Activated T-cell treated with anti-CD3 and anti-CD28 coated beads, Interleukin-2, amount 50 U/mL, for 4 hours (primary cell): ENCODE data around the gene MINK1. TPM values are rescaled to one million over a fixed set of nuclear protein-coding genes. Genes with fewer than 3 reads are reported as not detected.
A peak's percentile ranks its signal among the peaks of the same experiment; 100 is the strongest.
"Not testable (repeated sequence)": the region's sequence is repeated elsewhere in the genome, so short reads cannot be mapped to it uniquely, and the experiment has no call there.

Experiments
- ATAC-seq, 2 donors: fragments of 200-7000 bp; cut with Tn5 transposase; one replicate each; pipeline ENCODE4 v1.10.0; 2021
- DNase-seq: peaks from one replicate; pipeline ENCODE4 v3.0.0-alpha.2; 2020
- H3K27me3 Mint-ChIP-seq: one replicate; pipeline ENCODE4 v1.8.0; 2021; ENCODE audit warnings: low read depth, mixed read lengths
- H3K36me3 Mint-ChIP-seq: one replicate; pipeline ENCODE4 v1.8.0; 2022; ENCODE audit warnings: mixed read lengths; ENCODE audit not compliant: insufficient read depth
- H3K4me1 Mint-ChIP-seq: one replicate; pipeline ENCODE4 v1.8.0; 2021; ENCODE audit warnings: low read depth, mixed read lengths
- H3K4me3 Mint-ChIP-seq: one replicate; pipeline ENCODE4 v1.8.0; 2021; ENCODE audit warnings: mild to moderate bottlenecking, moderate library complexity, mixed read lengths
- H3K9me3 Mint-ChIP-seq: one replicate; pipeline ENCODE4 v1.8.0; 2021; ENCODE audit warnings: mixed read lengths
- total RNA-seq, 3 donors: library from RNA; stranded (reverse); gene quantifications; one replicate each; pipeline ENCODE4 v1.2.1, GENCODE V29; 2021

Gene MINK1
- total RNA-seq, 3 donors from 2014 or later = 43.3 to 51.5 (median 45.1) TPM

DNA sequence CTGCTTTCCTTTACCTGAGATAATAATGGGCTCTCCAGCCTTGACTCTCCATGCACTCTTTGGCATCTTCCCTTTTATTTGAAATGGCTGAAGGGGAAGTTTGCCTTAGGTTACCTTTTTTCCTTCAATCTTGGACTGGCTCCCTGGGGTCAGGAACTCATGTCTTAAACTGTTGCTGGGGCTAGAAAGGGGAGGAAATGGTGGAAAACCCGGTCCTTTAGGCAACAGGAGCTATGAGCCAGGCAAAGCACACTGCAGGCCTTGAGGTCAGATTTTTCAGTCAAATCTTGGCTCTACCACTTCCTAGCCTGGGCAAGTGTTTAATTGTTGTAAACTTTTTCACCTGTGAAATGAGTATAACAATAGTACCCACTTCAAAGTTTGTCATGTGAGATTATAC is 30.2 kb downstream of the MINK1 start:
- H3K9me3 Mint-ChIP-seq = no peaks in the 10 kb centered on the region
- no peak for ATAC-seq
- peaks cover 5% of the 10 kb centered on the region for H3K4me1 Mint-ChIP-seq
- H3K27me3 Mint-ChIP-seq = no peaks in the 10 kb centered on the region
- DNase-seq = no peak
- H3K4me3 Mint-ChIP-seq = no peak overlapping the region
- peaks cover 7% of the 10 kb centered on the region for H3K36me3 Mint-ChIP-seq

DNA sequence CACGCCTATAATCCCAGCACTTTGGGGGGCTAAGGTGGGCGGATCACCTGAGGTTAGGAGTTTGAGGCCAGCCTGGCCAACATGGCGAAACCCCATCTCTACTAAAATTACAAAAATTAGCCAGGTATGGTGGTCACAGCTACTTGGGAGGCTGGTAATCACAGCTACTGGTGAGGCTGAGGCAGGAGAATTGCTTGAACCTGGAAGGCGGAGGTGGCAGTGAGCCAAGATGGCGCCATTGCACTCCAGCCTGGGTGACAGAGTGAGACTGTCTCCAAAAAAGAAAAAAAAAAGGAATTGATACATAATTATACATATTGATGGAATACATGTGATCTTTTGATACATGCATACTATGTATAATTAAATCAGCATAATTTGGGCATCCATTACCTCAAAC is 34.4 kb downstream of the MINK1 start:
- not testable (repeated sequence) for ATAC-seq, H3K4me1 Mint-ChIP-seq, DNase-seq, H3K36me3 Mint-ChIP-seq, H3K27me3 Mint-ChIP-seq, H3K4me3 Mint-ChIP-seq, H3K9me3 Mint-ChIP-seq

DNA sequence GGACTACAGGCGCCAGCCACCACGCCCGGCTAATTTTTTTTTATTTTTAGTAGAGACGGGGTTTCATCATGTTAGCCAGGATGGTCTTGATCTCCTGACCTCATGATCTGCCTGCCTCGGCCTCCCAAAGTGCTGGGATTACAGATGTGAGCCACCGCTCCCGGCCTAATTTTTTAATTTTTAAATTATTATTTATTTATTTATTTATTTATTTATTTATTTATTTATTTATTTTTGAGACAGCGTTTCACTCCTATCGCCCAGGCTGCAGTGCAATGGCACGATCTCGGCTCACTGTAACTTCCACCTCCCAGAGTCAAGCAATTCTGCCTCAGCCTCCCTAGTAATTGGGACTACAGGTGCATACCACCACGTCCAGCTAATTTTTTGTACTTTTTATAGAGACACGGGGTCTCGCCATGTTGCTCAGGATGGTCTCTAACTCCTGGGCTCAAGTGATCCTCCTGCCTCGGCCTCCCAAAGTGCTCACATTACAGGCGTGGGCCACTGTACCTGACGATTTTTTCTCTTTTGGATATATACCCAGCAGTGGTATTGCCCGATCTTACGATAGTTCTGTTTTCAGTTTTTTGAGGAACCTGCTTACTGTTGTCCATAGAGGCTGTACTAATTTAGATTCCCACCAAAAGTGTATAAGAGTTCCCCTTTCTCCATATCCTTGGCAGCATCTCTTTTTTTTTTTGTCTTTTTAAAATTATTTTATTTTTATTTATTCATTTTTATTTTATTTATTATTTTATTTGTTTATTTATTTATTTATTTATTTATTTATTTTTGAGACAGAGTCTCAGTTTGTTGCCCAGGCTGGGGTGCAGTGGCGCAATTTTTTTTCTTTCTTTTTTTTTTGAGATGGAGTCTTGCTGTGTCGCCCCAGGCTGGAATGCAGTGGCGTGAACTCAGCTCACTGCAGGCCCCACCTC is 36.2 kb downstream of the MINK1 start:
- not testable (repeated sequence) for ATAC-seq, H3K9me3 Mint-ChIP-seq, H3K4me3 Mint-ChIP-seq, DNase-seq, H3K4me1 Mint-ChIP-seq, H3K27me3 Mint-ChIP-seq, H3K36me3 Mint-ChIP-seq

DNA sequence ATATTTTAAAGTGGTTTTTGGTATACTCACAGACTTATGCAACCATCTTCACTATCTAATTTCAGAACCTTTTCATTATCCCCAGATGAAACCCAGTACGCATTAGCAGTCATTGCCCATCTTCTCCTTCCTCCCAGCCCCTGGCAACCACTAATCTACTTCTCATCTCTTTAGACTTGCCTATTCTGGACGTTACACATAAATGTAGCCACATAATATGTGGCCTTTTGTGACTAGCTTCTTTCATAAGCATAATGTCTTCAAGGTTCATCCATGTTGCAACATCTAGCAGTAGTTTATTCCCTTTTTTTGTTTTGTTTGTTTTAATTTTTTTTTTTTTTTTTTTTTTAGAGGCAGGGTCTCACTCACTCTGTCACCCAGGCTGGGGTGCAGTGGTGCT is 37.7 kb downstream of the MINK1 start:
- H3K4me3 Mint-ChIP-seq = no peak overlapping the region
- no peaks in the 10 kb centered on the region for H3K9me3 Mint-ChIP-seq
- no peak for DNase-seq
- ATAC-seq = no peak
- H3K27me3 Mint-ChIP-seq = no peaks in the 10 kb centered on the region
- peaks cover 10% of the 10 kb centered on the region for H3K36me3 Mint-ChIP-seq
- peaks cover 4% of the 10 kb centered on the region for H3K4me1 Mint-ChIP-seq

DNA sequence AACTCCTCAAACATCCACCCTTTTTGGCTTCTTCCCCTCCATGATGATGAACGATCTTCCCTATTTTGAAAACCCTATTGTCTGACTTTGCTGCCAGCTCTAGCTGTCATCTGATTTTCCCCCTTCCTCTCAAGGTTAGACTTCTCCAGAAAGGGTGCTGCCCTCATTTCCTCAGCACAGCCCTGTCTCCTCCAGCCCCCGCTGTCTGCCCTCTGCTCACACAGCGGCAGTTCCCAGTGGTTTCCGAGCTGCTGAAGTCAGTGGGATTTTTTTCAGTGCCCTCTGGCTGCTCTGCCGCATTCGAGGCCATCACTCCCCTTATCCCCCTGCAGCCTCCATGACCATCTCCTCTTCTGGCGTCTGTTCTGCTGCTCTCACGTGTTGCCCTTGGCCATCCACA is 39.6 kb downstream of the MINK1 start:
- no peak for DNase-seq
- Mint-ChIP-seq H3K9me3 (no peaks in the 10 kb centered on the region), H3K4me1 (peaks cover 4% of the 10 kb centered on the region), H3K4me3 (no peak overlapping the region), H3K36me3 (peaks cover 10% of the 10 kb centered on the region), H3K27me3 (no peaks in the 10 kb centered on the region)
- no peak for ATAC-seq

DNA sequence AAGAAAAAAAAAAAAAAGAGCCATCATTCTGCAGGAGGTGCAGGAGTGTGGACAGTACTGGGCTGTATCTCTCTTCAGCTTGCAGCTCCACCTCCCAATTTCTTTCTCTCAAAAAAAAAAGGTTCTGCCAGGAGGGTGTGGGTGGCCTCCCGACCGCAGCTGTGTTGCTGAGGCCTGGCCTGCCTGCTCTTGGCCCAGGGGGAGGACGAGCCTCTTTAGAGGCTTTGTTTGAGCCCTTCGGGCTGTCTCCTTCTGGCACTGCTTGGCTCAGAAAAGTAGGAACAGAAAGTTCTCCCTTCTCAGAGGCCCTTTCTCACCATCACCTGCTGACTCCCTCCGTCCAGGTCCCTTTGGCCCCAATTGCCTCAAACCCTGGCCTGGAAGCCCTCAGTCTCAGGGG is 43.9 kb downstream of the MINK1 start:
- Mint-ChIP-seq H3K4me3 (no peak overlapping the region), H3K9me3 (no peaks in the 10 kb centered on the region), H3K27me3 (no peaks in the 10 kb centered on the region), H3K4me1 (no peaks in the 10 kb centered on the region), H3K36me3 (peaks cover 7% of the 10 kb centered on the region)
- DNase-seq (no peak), ATAC-seq (no peak)

DNA sequence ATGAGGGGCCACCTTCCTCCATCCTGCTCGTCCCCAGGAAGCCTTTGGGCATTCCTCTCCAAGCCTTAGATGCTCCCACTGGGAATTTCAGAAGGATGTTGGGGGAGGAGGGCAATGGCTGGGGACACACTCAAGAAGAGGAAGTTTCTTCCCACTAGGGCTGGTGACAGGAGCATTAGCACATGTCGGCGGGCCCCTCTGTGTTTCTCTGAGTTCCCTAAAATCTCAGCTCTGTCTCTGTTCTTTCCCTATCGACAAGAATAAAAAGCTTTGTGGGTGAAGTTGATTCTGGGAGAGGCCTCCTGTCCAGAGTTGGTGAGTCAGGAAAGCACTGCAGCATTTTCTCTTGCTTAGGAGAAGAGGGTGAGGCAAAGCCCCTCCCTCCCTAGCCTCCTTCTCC is 46.5 kb downstream of the MINK1 start:
- Mint-ChIP-seq H3K36me3 (peaks cover 2% of the 10 kb centered on the region), H3K4me3 (no peak overlapping the region), H3K4me1 (no peaks in the 10 kb centered on the region), H3K9me3 (no peaks in the 10 kb centered on the region), H3K27me3 (no peaks in the 10 kb centered on the region)
- DNase-seq (no peak), ATAC-seq (no peak)

DNA sequence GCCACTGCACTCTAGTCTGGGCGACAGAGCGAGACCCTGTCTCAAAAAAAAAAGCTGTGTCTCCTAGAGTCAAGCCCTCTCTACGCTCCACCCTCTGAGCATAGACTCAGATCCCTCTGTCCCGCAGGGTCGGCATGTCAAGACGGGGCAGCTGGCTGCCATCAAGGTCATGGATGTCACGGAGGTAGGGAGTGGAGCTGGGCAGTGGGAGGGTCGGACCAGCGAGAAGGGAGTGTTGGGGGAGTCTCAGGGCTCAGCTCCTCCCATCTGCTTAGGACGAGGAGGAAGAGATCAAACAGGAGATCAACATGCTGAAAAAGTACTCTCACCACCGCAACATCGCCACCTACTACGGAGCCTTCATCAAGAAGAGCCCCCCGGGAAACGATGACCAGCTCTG is 47.7 kb downstream of the MINK1 start:
- no peak overlapping the region for H3K4me3 Mint-ChIP-seq
- ATAC-seq = no peak

DNA sequence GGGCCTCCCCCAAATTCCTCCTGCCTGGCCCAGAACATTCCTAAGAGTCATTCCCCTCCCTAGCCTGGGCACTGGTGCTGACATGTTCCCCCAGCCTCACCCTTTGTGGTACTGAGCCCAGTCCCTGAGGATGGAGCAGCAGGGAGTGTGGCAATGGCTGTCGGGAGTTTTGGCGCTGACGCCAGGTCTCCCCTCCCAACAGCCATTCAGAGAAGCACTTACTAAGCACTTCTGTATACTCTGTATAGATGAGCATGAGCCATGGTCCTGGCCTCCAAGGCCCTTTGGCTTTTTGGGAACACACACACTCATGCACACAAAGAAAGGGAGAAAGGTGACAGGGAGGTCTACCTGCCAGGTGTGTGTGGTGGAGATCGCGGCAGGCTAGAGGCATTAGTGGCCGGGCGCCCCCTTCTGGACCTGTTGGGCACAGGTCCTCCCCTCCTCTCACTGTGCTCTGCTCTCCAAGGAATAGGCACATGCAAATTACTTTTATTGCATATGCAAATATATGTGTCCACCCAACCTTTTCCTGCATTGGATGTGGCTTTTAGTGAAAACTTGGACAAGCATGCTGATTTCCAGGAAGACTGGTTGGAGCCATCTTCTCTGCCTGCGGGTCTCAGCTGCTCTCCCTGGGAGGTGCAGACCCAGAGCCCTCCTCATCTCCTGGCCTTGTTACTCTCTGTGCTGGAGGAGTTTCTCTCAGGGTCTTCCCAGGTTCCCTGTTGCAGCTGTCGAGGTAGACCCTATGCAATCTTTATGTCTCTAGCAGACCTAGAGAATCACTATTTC is 48.8 kb downstream of the MINK1 start:
- Mint-ChIP-seq H3K4me1 (no peaks in the 10 kb centered on the region), H3K4me3 (no peak overlapping the region), H3K27me3 (no peaks in the 10 kb centered on the region), H3K9me3 (no peaks in the 10 kb centered on the region), H3K36me3 (peaks cover 12% of the 10 kb centered on the region)
- DNase-seq (peak; percentile 70), ATAC-seq (peak; percentile 85 to 86)

More for the DNA sequence above, 47.7 kb downstream of the MINK1 start:
- no peak for DNase-seq
- H3K36me3 Mint-ChIP-seq = peaks cover 9% of the 10 kb centered on the region
- no peaks in the 10 kb centered on the region for H3K27me3 Mint-ChIP-seq
- H3K9me3 Mint-ChIP-seq = no peaks in the 10 kb centered on the region
- no peaks in the 10 kb centered on the region for H3K4me1 Mint-ChIP-seq

DNA sequence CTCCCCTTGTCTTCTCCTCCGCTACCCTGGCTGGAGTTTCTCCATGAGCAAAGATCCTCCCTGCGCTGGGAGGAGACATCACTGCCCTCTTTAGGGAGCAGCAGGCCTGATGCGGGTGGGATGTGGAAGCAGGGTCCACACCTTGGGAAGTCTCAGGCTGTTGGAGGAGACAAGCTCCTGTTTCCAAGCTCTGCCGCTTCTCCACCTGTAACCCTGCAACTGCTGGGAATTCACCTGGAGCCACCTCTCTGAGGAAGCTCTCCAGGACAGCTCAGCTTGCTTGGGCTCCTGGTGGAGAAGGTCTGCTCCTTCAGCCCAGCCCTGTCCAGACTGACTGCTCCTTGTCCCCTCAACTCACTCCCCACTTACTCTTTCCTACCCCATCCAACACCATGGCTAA is 51.3 kb downstream of the MINK1 start:
- Mint-ChIP-seq H3K27me3 (no peaks in the 10 kb centered on the region), H3K4me3 (no peak overlapping the region), H3K4me1 (peaks cover 2% of the 10 kb centered on the region), H3K9me3 (no peaks in the 10 kb centered on the region), H3K36me3 (peaks cover 17% of the 10 kb centered on the region)
- DNase-seq = no peak
- no peak for ATAC-seq

DNA sequence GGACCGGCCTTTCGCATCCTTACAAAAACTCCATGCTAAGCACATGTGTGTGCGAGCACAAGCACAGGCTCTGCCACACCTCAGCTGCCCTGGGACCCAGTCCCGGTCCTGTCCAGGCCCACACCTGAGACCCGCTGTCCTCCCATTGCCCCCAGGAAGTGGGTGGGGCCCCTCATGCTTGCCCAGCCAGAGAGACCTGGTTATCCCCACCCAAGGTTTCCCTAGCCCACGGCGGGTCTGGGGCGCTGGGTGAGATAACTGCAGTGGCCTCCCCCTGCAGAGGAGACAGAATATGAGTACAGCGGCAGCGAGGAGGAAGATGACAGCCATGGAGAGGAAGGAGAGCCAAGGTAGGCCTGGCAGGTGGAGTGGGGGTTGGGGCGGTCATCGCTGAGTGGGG is 53.7 kb downstream of the MINK1 start:
- H3K4me1 Mint-ChIP-seq = peaks cover 2% of the 10 kb centered on the region
- H3K4me3 Mint-ChIP-seq = no peak overlapping the region
- no peaks in the 10 kb centered on the region for H3K9me3 Mint-ChIP-seq
- ATAC-seq = no peak
- no peak for DNase-seq
- H3K36me3 Mint-ChIP-seq = peaks cover 18% of the 10 kb centered on the region
- H3K27me3 Mint-ChIP-seq = no peaks in the 10 kb centered on the region

DNA sequence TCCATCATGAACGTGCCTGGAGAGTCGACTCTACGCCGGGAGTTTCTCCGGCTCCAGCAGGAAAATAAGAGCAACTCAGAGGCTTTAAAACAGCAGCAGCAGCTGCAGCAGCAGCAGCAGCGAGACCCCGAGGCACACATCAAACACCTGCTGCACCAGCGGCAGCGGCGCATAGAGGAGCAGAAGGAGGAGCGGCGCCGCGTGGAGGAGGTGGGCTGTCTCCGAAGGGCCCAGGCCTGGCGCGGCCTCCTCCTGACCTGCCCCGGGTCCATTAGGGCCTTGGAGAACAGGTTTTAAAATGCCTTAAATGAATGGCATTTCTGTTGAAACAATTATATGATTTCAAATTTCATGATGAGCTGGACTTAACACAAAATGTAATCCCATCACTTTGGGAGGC is 54.4 kb downstream of the MINK1 start:
- ATAC-seq (no peak), DNase-seq (no peak)
- peaks cover 2% of the 10 kb centered on the region for H3K4me1 Mint-ChIP-seq
- no peak overlapping the region for H3K4me3 Mint-ChIP-seq
- peaks cover 20% of the 10 kb centered on the region for H3K36me3 Mint-ChIP-seq
- no peaks in the 10 kb centered on the region for H3K27me3 Mint-ChIP-seq
- H3K9me3 Mint-ChIP-seq = no peaks in the 10 kb centered on the region

DNA sequence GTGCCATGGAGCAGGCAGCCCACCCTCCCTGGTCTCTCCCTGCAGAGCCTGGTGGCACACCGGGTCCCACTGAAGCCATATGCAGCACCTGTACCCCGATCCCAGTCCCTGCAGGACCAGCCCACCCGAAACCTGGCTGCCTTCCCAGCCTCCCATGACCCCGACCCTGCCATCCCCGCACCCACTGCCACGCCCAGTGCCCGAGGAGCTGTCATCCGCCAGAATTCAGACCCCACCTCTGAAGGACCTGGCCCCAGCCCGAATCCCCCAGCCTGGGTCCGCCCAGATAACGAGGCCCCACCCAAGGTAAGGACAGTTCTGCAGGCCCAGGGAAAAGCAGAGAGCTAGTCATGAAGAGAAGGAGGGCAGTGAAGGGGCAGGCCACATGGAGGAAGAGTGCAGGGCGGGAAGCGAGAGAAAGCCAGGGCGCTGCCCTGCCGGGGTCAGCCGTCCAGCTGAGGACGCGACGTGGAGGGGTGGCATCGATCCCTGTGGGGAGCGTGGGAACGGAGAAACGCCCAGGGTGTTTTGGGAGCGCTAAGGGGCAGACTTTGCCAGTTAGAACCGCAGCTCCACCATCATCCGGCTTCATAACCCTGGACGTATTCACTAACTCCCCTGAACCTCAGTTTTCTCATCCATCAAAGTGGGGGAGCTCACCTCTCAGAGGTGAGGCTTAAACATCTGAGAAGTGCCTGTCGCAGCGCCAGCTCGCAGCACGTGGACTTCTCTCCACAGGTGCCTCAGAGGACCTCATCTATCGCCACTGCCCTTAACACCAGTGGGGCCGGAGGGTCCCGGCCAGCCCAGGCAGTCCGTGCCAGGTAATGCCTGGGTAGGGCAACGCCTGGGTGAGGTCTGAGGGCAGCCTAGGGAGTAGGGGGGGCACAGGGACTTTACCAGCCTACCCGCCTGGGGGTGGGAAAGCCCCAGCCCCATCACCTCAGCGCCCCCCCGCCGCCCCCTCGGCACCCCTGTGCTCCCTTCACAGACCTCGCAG is 58.6 kb downstream of the MINK1 start:
- no peaks in the 10 kb centered on the region for H3K27me3 Mint-ChIP-seq
- peaks cover 17% of the 10 kb centered on the region for H3K36me3 Mint-ChIP-seq
- peaks cover 2% of the 10 kb centered on the region for H3K4me1 Mint-ChIP-seq
- H3K9me3 Mint-ChIP-seq = no peaks in the 10 kb centered on the region
- DNase-seq (no peak), ATAC-seq (no peak)
- no peak overlapping the region for H3K4me3 Mint-ChIP-seq
